Neutrophil (primary cell): Measurements from ENCODE around the gene NEGR1.

Experiments
- H3K27ac ChIP-seq: fragments of 200-600 bp; sonication (generic); 2 replicates; pipeline ENCODE4 v1.5.1; 2016; ENCODE audit warnings: mild to moderate bottlenecking, moderate library complexity
- H3K27me3 ChIP-seq: fragments of 200-600 bp; sonication (generic); 2 replicates; pipeline ENCODE4 v1.6.0; 2016; ENCODE audit warnings: mild to moderate bottlenecking
- H3K36me3 ChIP-seq: fragments of 200-600 bp; sonication (generic); 2 replicates; pipeline ENCODE4 v1.5.1; 2017
- H3K4me1 ChIP-seq, 2 experiments: fragments of 200-600 bp in 1 of 2; sonication (generic) in 1 of 2; 1 replicate in 1 of 2; 2 replicates in 1 of 2; pipeline versions ENCODE4 v1.5.1 to v1.6.1; 2013 to 2016; ENCODE audit warnings: low read depth in 1 of 2, low read length in 1 of 2, mild to moderate bottlenecking in 1 of 2, moderate library complexity in 1 of 2; ENCODE audit not compliant: control insufficient read depth in 1 of 2, insufficient read depth in 1 of 2
- H3K4me3 ChIP-seq, 2 experiments: fragments of 200-600 bp in 1 of 2; sonication (generic) in 1 of 2; 1 replicate in 1 of 2; 2 replicates in 1 of 2; pipeline ENCODE4 v1.5.1; 2013 to 2016; ENCODE audit warnings: low read depth in 1 of 2, low read length in 1 of 2, mild to moderate bottlenecking in 1 of 2, moderate library complexity in 1 of 2
- H3K9me3 ChIP-seq: fragments of 200-600 bp; sonication (generic); 2 replicates; pipeline ENCODE4 v1.5.1; 2016
- TF ChIP-seq, protein P1 (sequence below): fragments of 200-600 bp; sonication (generic); IDR thresholded peaks from 2 replicates; pipeline ENCODE4 v1.5.1; 2016; ENCODE audit warnings: antibody characterized with exemption

NEGR1 gene

DNA sequence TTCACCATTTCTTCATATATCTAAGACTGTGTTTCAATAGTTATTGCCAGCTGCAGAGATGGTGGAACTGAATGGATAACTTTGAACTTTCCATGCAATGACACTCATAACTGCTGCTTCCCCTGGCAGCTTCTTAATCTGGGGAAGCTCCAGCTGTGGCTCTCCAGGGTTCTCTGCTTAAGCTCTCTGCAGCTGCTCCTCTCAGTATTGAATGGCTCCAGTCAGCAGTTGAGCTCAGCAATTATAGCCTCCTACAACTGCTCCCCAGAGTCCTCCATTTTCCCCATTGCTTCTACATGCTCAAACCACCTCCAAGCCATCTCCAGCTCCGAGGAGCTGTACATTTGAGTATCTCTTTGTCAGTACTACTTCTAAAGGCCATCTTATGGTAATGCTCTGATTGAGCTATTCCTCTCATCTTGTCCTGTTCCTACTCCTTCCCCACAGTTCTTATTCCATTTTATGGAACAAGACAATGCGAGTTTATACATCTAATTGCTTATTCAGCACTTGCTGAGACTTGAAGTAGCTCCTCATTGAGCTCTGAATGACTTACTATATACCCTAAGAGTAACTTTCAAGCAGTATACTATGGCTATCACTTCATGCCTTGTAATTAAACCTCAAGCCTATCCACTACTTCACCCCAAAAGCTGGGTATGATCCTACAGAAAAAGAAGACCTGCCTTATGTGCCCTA is 362.4 kb downstream of the NEGR1 start:
- TF ChIP-seq, protein P1, sequence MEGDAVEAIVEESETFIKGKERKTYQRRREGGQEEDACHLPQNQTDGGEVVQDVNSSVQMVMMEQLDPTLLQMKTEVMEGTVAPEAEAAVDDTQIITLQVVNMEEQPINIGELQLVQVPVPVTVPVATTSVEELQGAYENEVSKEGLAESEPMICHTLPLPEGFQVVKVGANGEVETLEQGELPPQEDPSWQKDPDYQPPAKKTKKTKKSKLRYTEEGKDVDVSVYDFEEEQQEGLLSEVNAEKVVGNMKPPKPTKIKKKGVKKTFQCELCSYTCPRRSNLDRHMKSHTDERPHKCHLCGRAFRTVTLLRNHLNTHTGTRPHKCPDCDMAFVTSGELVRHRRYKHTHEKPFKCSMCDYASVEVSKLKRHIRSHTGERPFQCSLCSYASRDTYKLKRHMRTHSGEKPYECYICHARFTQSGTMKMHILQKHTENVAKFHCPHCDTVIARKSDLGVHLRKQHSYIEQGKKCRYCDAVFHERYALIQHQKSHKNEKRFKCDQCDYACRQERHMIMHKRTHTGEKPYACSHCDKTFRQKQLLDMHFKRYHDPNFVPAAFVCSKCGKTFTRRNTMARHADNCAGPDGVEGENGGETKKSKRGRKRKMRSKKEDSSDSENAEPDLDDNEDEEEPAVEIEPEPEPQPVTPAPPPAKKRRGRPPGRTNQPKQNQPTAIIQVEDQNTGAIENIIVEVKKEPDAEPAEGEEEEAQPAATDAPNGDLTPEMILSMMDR: no peak
- H3K4me3 ChIP-seq: no peak overlapping the region
- H3K4me1 ChIP-seq: no peaks in the 10 kb centered on the region
- H3K27ac ChIP-seq: no peak overlapping the region
- H3K36me3 ChIP-seq: no peaks in the 10 kb centered on the region
- H3K9me3 ChIP-seq: no peaks in the 10 kb centered on the region
- H3K27me3 ChIP-seq: no peaks in the 10 kb centered on the region

DNA sequence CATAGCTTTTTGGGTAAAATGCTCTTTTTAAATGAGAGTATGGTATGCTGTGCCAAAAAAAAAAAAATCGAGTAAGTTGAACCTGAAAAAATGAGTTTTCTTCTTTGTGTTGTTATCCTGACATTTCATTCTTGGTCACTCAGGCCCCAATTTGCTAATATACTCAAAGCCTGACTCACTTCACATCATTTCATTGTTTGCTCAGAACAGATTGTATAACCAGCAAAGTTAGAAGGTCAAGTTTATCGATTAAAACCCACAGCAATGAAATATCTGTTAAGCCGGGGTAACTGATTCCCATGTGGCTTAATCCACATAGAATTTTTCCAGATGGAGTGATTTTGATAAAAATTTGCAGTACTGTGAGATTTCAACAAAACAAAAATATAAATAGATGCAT is 363.7 kb downstream of the NEGR1 start:
- H3K27me3 ChIP-seq: no peaks in the 10 kb centered on the region
- no peak overlapping the region for H3K27ac ChIP-seq
- H3K36me3 ChIP-seq: no peaks in the 10 kb centered on the region
- no peaks in the 10 kb centered on the region for H3K9me3 ChIP-seq
- TF ChIP-seq, protein P1: no peak
- no peak overlapping the region for H3K4me3 ChIP-seq
- no peaks in the 10 kb centered on the region for H3K4me1 ChIP-seq

DNA sequence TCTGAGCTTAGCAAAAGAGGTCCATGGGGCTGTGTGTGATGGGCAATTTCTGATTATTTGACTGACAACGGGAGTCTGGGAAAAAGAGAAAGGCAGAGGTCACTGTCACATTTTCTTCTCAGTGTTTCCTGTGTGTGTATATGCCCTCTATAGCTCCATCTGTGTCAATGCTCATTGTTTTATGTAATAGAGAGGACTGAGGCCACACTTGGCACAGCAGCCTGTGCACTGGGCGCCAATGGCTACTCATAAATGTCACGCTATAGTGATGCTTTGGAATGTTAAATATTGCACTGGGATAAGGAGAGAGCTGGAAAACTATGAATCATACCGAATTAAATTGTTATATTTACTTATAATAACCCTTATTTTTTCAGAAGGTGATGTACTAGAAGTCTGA is 365.4 kb downstream of the NEGR1 start:
- Histone ChIP-seq H3K4me3 (no peak overlapping the region), H3K36me3 (no peaks in the 10 kb centered on the region), H3K27me3 (no peaks in the 10 kb centered on the region), H3K27ac (no peak overlapping the region), H3K9me3 (no peaks in the 10 kb centered on the region), H3K4me1 (no peaks in the 10 kb centered on the region)
- TF ChIP-seq, protein P1: no peak

DNA sequence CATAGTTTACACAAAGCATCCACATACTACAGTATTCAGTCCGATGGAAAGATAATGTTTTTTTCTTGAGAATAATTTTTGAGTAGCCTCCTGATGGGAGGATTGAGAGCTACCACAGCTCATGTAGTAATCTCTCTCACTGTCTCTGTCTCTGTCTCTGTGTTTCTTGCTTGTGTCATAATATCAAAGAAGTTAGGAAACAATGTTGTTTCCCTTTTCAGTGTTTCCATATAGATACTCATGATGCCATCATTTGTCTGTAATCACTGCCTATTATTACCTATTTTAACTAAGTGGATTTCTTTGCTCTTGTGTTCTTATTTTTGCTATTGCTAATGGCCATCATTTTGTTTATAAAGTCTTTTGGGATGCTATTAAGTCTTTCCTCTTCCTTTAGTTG is 367.7 kb downstream of the NEGR1 start:
- Histone ChIP-seq H3K36me3 (no peaks in the 10 kb centered on the region), H3K27me3 (no peaks in the 10 kb centered on the region), H3K9me3 (no peaks in the 10 kb centered on the region), H3K4me1 (no peaks in the 10 kb centered on the region), H3K4me3 (no peak overlapping the region), H3K27ac (no peak overlapping the region)
- TF ChIP-seq, protein P1: no peak

DNA sequence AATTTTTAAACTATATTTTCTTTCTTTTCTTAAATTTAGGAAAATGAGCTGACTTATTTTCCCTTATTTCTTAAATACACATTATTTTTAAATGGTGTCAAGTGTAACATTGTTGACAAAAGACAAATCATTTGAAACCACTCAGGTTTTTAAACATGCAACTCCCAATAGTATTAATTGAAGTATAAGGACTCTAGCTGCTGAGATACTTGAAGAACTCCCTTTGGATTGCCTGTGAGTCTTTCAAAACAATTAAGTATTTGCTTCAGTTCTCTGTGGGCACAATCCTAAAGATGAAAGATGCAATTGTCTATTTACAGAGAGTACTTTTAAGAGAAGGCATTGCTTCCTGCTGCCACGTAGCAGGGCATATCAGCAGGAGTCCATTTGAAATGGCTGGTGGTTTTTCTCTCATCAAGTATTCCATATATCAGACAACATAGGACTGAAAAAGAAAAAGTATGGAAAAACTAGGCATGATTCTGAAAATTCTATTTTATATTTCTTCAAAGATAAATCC is 373.4 kb downstream of the NEGR1 start:
- no peak overlapping the region for H3K4me3 ChIP-seq
- no peaks in the 10 kb centered on the region for H3K27me3 ChIP-seq
- no peaks in the 10 kb centered on the region for H3K36me3 ChIP-seq
- no peaks in the 10 kb centered on the region for H3K4me1 ChIP-seq
- TF ChIP-seq, protein P1: no peak
- no peak overlapping the region for H3K27ac ChIP-seq
- H3K9me3 ChIP-seq: no peaks in the 10 kb centered on the region
